K562 (cell line): ENCODE measurements around the gene ADAMTS2. TPM values are rescaled to one million over a fixed set of nuclear protein-coding genes. Genes with fewer than 3 reads are reported as not detected.

Experiments
- ATAC-seq: fragments of 200-7000 bp; cut with Tn5 transposase; 3 replicates; pipeline ENCODE4 v1.9.1; 2020; ENCODE audit warnings: moderate library complexity
- BruUV-seq: library from RNA; stranded (reverse); fragments of 400-500 nt; replicated peaks from 2 replicates; lab custom pipeline; 2021; lab: Mats Ljungman, UMichigan
- CTCF ChIA-PET: fragments of 300-600 bp; formaldehyde crosslinking; extraction: SDS; loops from one replicate; lab custom pipeline; 2021; ENCODE audit warnings: low intra/inter-chr PET ratio; lab: Yijun Ruan, JAX
- POLR2A ChIA-PET: fragments of 300-600, 350-650 bp; sonication (Branson Sonifier 250); formaldehyde crosslinking; extraction: SDS; loops from one replicate; lab custom pipeline; 2021; ENCODE audit warnings: antibody characterized with exemption, inconsistent platforms; lab: Yijun Ruan, JAX
- DNase-seq, 4 experiments: peaks; one replicate each; pipeline versions ENCODE4 v3.0.0 to v3.0.0-alpha.2; 2011 to 2018; ENCODE audit warnings: low spot score in 3 of 4, mixed read lengths in 3 of 4; ENCODE audit errors: extremely low read depth in 1 of 4
- FAIRE-seq: peaks from 2 replicates; lab custom pipeline; 2011; peaks lifted over from hg19 to GRCh38; lab: Jason Lieb, UNC
- H2AFZ ChIP-seq: 2 replicates; pipeline ENCODE4 v1.6.0; 2011; ENCODE audit warnings: low read depth, low read length, control low read depth, inconsistent platforms
- H3K27ac ChIP-seq: fragments of 200-600 bp; 3 replicates; pipeline ENCODE4 v1.8.0; 2011; ENCODE audit warnings: low read depth, mild to moderate bottlenecking, control low read depth, inconsistent platforms, low read length, moderate library complexity, mixed read lengths; ENCODE audit errors: extremely low read depth
- H3K27me3 ChIP-seq, 2 experiments: fragments of 300-600 bp in 1 of 2; 2 replicates in 1 of 2; 3 replicates in 1 of 2; pipeline versions ENCODE4 v1.6.0 to v1.8.0; 2011; ENCODE audit warnings: inconsistent platforms in 2 of 2, low read length in 2 of 2, mild to moderate bottlenecking in 1 of 2, mixed read lengths in 1 of 2, moderate library complexity in 1 of 2; ENCODE audit not compliant: control insufficient read depth in 2 of 2, insufficient read depth in 2 of 2
- H3K36me3 ChIP-seq: fragments of 300-600 bp; 3 replicates; pipeline ENCODE4 v1.8.0; 2011; ENCODE audit warnings: mild to moderate bottlenecking, low read length, inconsistent platforms; ENCODE audit not compliant: control insufficient read depth, insufficient read depth
- H3K4me1 ChIP-seq, 2 experiments: fragments of 200-600 bp in 1 of 2; replicated peaks in 1 of 2; 2 replicates in 1 of 2; 3 replicates in 1 of 2; pipeline versions ENCODE4 v1.5.1 to v1.8.0; 2011; ENCODE audit warnings: inconsistent platforms in 2 of 2, low read length in 2 of 2, mild to moderate bottlenecking in 1 of 2, mixed read lengths in 1 of 2, moderate library complexity in 1 of 2; ENCODE audit not compliant: control insufficient read depth in 2 of 2, insufficient read depth in 2 of 2
- H3K4me2 ChIP-seq: 2 replicates; pipeline ENCODE4 v1.6.1; 2011; ENCODE audit warnings: low read length, control low read depth, inconsistent platforms, mixed read lengths; ENCODE audit not compliant: insufficient read depth
- H3K4me3 ChIP-seq: fragments of 200-600 bp; sonication (generic), shearing (Covaris generic); 2 replicates; pipeline ENCODE4 v1.5.1; 2016; ENCODE audit warnings: control low read depth, inconsistent platforms
- H3K79me2 ChIP-seq: fragments of 200-600 bp; 3 replicates; pipeline ENCODE4 v1.8.0; 2011; ENCODE audit warnings: low read length, inconsistent platforms; ENCODE audit not compliant: control insufficient read depth, insufficient read depth
- H3K9ac ChIP-seq, 2 experiments: 2 replicates each; pipeline versions ENCODE4 v1.6.0 to v1.6.1; 2011; ENCODE audit warnings: low read depth in 2 of 2, low read length in 2 of 2, control low read depth in 1 of 2, inconsistent platforms in 1 of 2, mild to moderate bottlenecking in 1 of 2, mixed read lengths in 1 of 2; ENCODE audit not compliant: insufficient read depth in 1 of 2
- H3K9me1 ChIP-seq: one replicate; pipeline ENCODE4 v1.6.0; 2011; ENCODE audit warnings: inconsistent platforms, mild to moderate bottlenecking, low read length, moderate library complexity; ENCODE audit not compliant: control insufficient read depth, insufficient read depth
- H3K9me3 ChIP-seq: replicated peaks from 2 replicates; pipeline ENCODE4 v1.5.1; 2011; ENCODE audit warnings: low read depth, low read length, inconsistent platforms; ENCODE audit not compliant: control insufficient read depth, insufficient read depth
- H4K20me1 ChIP-seq: replicated peaks from 2 replicates; pipeline ENCODE4 v1.6.1; 2011; ENCODE audit warnings: low read length, inconsistent platforms, mixed read lengths; ENCODE audit not compliant: control insufficient read depth, insufficient read depth
- FOXA3 ChIP-seq, 2 experiments: fragments of 450-650 bp in 1 of 2; sonication (generic) in 1 of 2; formaldehyde crosslinking; IDR thresholded peaks in 1 of 2; conservative IDR thresholded peaks in 1 of 2; 2 replicates each; pipeline versions ENCODE4 v1.4.0 to v1.8.0; 2020 to 2022; ENCODE audit warnings: mild to moderate bottlenecking in 2 of 2, missing genetic modification reagents in 1 of 2
- HSF4 ChIP-seq: fragments of 250-450 bp; sonication (Bioruptor Pico); IDR thresholded peaks from 2 replicates; pipeline ENCODE4 v2.1.2; 2022; ENCODE audit warnings: mild to moderate bottlenecking, moderate library complexity, borderline replicate concordance
- MEIS2 ChIP-seq: fragments of 450-650 bp; IDR thresholded peaks from 2 replicates; pipeline ENCODE4 v1.6.1; 2014; ENCODE audit warnings: mild to moderate bottlenecking; ENCODE audit not compliant: partially characterized antibody
- NELFE ChIP-seq: IDR thresholded peaks from 2 replicates; pipeline ENCODE4 v1.6.1; 2011; ENCODE audit warnings: mild to moderate bottlenecking; ENCODE audit not compliant: insufficient read depth, insufficient read length
- NR4A1 ChIP-seq, 2 experiments: fragments of 250-450 bp in 1 of 2; fragments of 450-650 bp in 1 of 2; sonication (Bioruptor Pico) in 1 of 2; IDR thresholded peaks; 2 replicates each; pipeline versions ENCODE4 v1.4.0 to v1.6.1; 2016 to 2020; ENCODE audit warnings: mild to moderate bottlenecking in 2 of 2, missing compliant biosample characterization in 1 of 2, missing genetic modification characterization in 1 of 2, moderate library complexity in 1 of 2
- NUFIP1 ChIP-seq: fragments of 450-650 bp; IDR thresholded peaks from 2 replicates; pipeline ENCODE4 v1.6.1; 2018; ENCODE audit not compliant: partially characterized antibody
- XRCC5 ChIP-seq: fragments of 200-400 bp; formaldehyde crosslinking; IDR thresholded peaks from 2 replicates; pipeline ENCODE4 v1.6.1; 2017; ENCODE audit warnings: low read depth, mild to moderate bottlenecking, low read length
- ZNF280A ChIP-seq: fragments of 450-650 bp; IDR thresholded peaks from 2 replicates; pipeline ENCODE4 v1.6.1; 2018; ENCODE audit warnings: mild to moderate bottlenecking, low read depth; ENCODE audit not compliant: partially characterized antibody
- WGBS: fragments of 100-300 bp; shearing (Covaris generic); methylation state at CpG from one replicate; pipeline ENCODE4 v1.1.6; 2016; ENCODE audit warnings: low coverage, mixed read lengths; ENCODE audit not compliant: insufficient coverage; ENCODE audit errors: missing lambda C conversion rate; 5-methylcytosine and 5-hydroxymethylcytosine counted together
- in situ Hi-C: fragments of 300-500 bp; cut with MboI; formaldehyde crosslinking; loops from 4 replicates; pipeline ENCODE4 v1.15.0; 2018; ENCODE audit warnings: inconsistent platforms, mixed read lengths
- intact Hi-C: fragments of 100-400 bp; cut with micrococcal nuclease; formaldehyde crosslinking; loops from 2 replicates; pipeline ENCODE4 v1.14.2; 2022
- polyA plus RNA-seq, 8 experiments: library from polyadenylated mRNA; depleted of rRNA in 4 of 8; stranded (reverse) in 5 of 8; unstranded in 3 of 8; fragments of >200 nt; fragmentation: Nextera tagmentation in 2 of 8; fragmentation: Illumina TruSeq in 1 of 8; extraction: Ambion mirVana in 2 of 8; extraction: Trizol in 1 of 8; gene quantifications; 2 replicates each; pipeline versions ENCODE4 v1.2.1 to v1.2.3, GENCODE V29; 2011 to 2014; ENCODE audit warnings: inconsistent platforms in 1 of 8, missing spikeins in 1 of 8
- total RNA-seq, 7 experiments: library from RNA; depleted of rRNA in 6 of 7; stranded (reverse); fragments of >200 nt in 6 of 7; fragmentation: Illumina TruSeq in 2 of 7; extraction: Trizol in 2 of 7; gene quantifications; 2 replicates each; pipeline versions ENCODE4 v1.2.1 to v1.2.3, GENCODE V29; 2011 to 2021; ENCODE audit warnings: low replicate concordance in 1 of 7

The ADAMTS2 gene
- total and polyA plus RNA-seq, 9 of the 15 experiments (the other 6 are each of a cell fraction or from before 2014, with no cell fraction given), result not detected

GRCh38 chr5:179295778-179296149 is 49.5 kb downstream of the ADAMTS2 start:
- TF ChIP-seq XRCC5, result no peak
- no peak for TF ChIP-seq NUFIP1
- TF ChIP-seq HSF4 (CRISPR knock-in tag), result no peak
- ChIA-PET POLR2A (no interaction called here), CTCF (no interaction called here)
- no peak overlapping the region; a peak in 1 of 4 replicates for H3K9ac ChIP-seq
- no peaks in the 10 kb centered on the region for H3K9me3 ChIP-seq
- H2AFZ ChIP-seq, result no peak overlapping the region
- H3K4me2 ChIP-seq, result no peak overlapping the region
- H3K27me3 ChIP-seq, result peaks cover 13 to 64% of the 10 kb centered on the region in 2 experiments; a peak in 4 of 5 replicates
- no peaks in the 10 kb centered on the region for H3K9me1 ChIP-seq
- no peak overlapping the region for H3K27ac ChIP-seq
- ATAC-seq (no peak), FAIRE-seq (no peak), DNase-seq (no peak)
- no TSS peak for BruUV-seq
- WGBS, result 3% methylated on average over 6 of the region's 10 CpGs
- no peaks in the 10 kb centered on the region; the same call in 1 of the 2 replicates for H4K20me1 ChIP-seq
- H3K4me1 ChIP-seq, result peaks cover 0 to 4% of the 10 kb centered on the region in 2 experiments; a peak in 1 of 5 replicates
- H3K36me3 ChIP-seq, result no peaks in the 10 kb centered on the region
- H3K4me3 ChIP-seq, result no peak overlapping the region
- no peaks in the 10 kb centered on the region for H3K79me2 ChIP-seq
- intact Hi-C loops, result no loop called here
- in situ Hi-C loops, result no loop called here

- H3K4me2 ChIP-seq, result no peak overlapping the region
- H3K79me2 ChIP-seq, result no peaks in the 10 kb centered on the region
- no TSS peak for BruUV-seq
- H2AFZ ChIP-seq, result no peak overlapping the region
- ATAC-seq (no peak), FAIRE-seq (no peak), DNase-seq (no peak)
- POLR2A ChIA-PET, result no interaction called here
- in situ Hi-C loops, result no loop called here
- intact Hi-C loops, result no loop called here
- 0% methylated on average over 19 of the region's 19 CpGs for WGBS
- H3K4me3 ChIP-seq, result no peak overlapping the region
- H4K20me1 ChIP-seq, result no peaks in the 10 kb centered on the region; the same call in 1 of the 2 replicates
- TF ChIP-seq ZNF280A (no peak), FOXA3 (CRISPR knock-in tag; conservative IDR thresholded peaks at IDR 0.05 in 1 of 2, IDR thresholded peaks at IDR 0.05 in 1 of 2) (no peak), NELFE (no peak), MEIS2 (no peak), NR4A1 (CRISPR knock-in tag; IDR thresholded peaks at IDR 0.05) (no peak), NR4A1 (tag; IDR thresholded peaks at IDR 0.05) (no peak)
- H3K27me3 ChIP-seq, result peaks cover 13 to 61% of the 10 kb centered on the region in 2 experiments; a peak in 4 of 5 replicates
- no peak overlapping the region for H3K9ac ChIP-seq
- H3K4me1 ChIP-seq, result peaks cover 0 to 4% of the 10 kb centered on the region in 2 experiments; a peak in 1 of 5 replicates
- H3K36me3 ChIP-seq, result no peaks in the 10 kb centered on the region
- no peak overlapping the region for H3K27ac ChIP-seq
- CTCF ChIA-PET, result no interaction called here
- no peaks in the 10 kb centered on the region for H3K9me1 ChIP-seq
- no peaks in the 10 kb centered on the region for H3K9me3 ChIP-seq
Measured at GRCh38 chr5:179294891-179295777, 50.1 kb downstream of the ADAMTS2 start.
